GM19372 (cell line): ENCODE data around the gene CCDC92B.

ENCODE experiments used
- ATAC-seq: cut with Tn5 transposase; IDR thresholded peaks from one replicate; pipeline ENCODE4 v1.9.1; 2021; ENCODE audit warnings: mild to moderate bottlenecking, low read depth, moderate library complexity; ENCODE audit not compliant: unreplicated experiment

CCDC92B gene

GRCh38 chr17:2779545-2779944 lies 30.1 kb upstream of the CCDC92B start:
- ATAC-seq = no peak

- no peak for ATAC-seq
Measured at GRCh38 chr17:2778489-2778888, 29.0 kb upstream of the CCDC92B start.

GRCh38 chr17:2777242-2777867 lies 27.9 kb upstream of the CCDC92B start:
- no peak for ATAC-seq

GRCh38 chr17:2776589-2777241 lies 27.3 kb upstream of the CCDC92B start:
- no peak for ATAC-seq

GRCh38 chr17:2775206-2775605 lies 25.8 kb upstream of the CCDC92B start:
- no peak for ATAC-seq

GRCh38 chr17:2770129-2770528 lies 20.7 kb upstream of the CCDC92B start:
- ATAC-seq = no peak

GRCh38 chr17:2758870-2759269 lies 9.4 kb upstream of the CCDC92B start:
- ATAC-seq = no peak

- no peak for ATAC-seq
Measured at GRCh38 chr17:2755891-2756724, 6.7 kb upstream of the CCDC92B start.

- no peak for ATAC-seq
Measured at GRCh38 chr17:2751491-2751890, 2.0 kb upstream of the CCDC92B start.

- ATAC-seq = no peak
Measured at GRCh38 chr17:2750721-2751120, 1.3 kb upstream of the CCDC92B start.

GRCh38 chr17:2749784-2750181 lies 331 bp upstream of the CCDC92B start:
- ATAC-seq = no peak

- no peak for ATAC-seq
Measured at GRCh38 chr17:2745317-2746037, 4.0 kb downstream of the CCDC92B start.

GRCh38 chr17:2737693-2738092 lies 11.8 kb downstream of the CCDC92B start:
- no peak for ATAC-seq

- no peak for ATAC-seq
Measured at GRCh38 chr17:2736956-2737355, 12.5 kb downstream of the CCDC92B start.

- ATAC-seq = no peak
Measured at GRCh38 chr17:2735896-2736295, 13.6 kb downstream of the CCDC92B start.

- no peak for ATAC-seq
Measured at GRCh38 chr17:2734939-2735338, 14.5 kb downstream of the CCDC92B start.

- no peak for ATAC-seq
Measured at GRCh38 chr17:2731807-2732206, 17.6 kb downstream of the CCDC92B start.

GRCh38 chr17:2730764-2731353 lies 18.6 kb downstream of the CCDC92B start:
- no peak for ATAC-seq

- ATAC-seq = no peak
Measured at GRCh38 chr17:2724784-2725164, 24.7 kb downstream of the CCDC92B start.

GRCh38 chr17:2723997-2724783 lies 25.3 kb downstream of the CCDC92B start:
- ATAC-seq = no peak
